GM19324 (cell line): ENCODE data around the gene ZNF385D.

Experiments used
- ATAC-seq: cut with Tn5 transposase; IDR thresholded peaks from one replicate; pipeline ENCODE4 v1.9.1; 2021; ENCODE audit warnings: mild to moderate bottlenecking, moderate library complexity; ENCODE audit not compliant: unreplicated experiment, low FRiP score

ZNF385D gene

GRCh38 chr3:21682206-21682605 is 68.8 kb downstream of the ZNF385D start:
- no peak for ATAC-seq

GRCh38 chr3:21673393-21673792 is 77.6 kb downstream of the ZNF385D start:
- no peak for ATAC-seq

- ATAC-seq: no peak
Measured at GRCh38 chr3:21672303-21672702, 78.7 kb downstream of the ZNF385D start.

GRCh38 chr3:21670386-21670785 is 80.6 kb downstream of the ZNF385D start:
- no peak for ATAC-seq

GRCh38 chr3:21668012-21668411 is 83.0 kb downstream of the ZNF385D start:
- ATAC-seq: no peak

- ATAC-seq: no peak
Measured at GRCh38 chr3:21665444-21666100, 85.4 kb downstream of the ZNF385D start.

GRCh38 chr3:21664996-21665395 is 86.0 kb downstream of the ZNF385D start:
- ATAC-seq: no peak

GRCh38 chr3:21662403-21662802 is 88.6 kb downstream of the ZNF385D start:
- ATAC-seq: no peak

GRCh38 chr3:21654662-21655061 is 96.3 kb downstream of the ZNF385D start:
- ATAC-seq: no peak

- no peak for ATAC-seq
Measured at GRCh38 chr3:21654241-21654640, 96.8 kb downstream of the ZNF385D start.

GRCh38 chr3:21649519-21649918 is 101.5 kb downstream of the ZNF385D start:
- no peak for ATAC-seq

GRCh38 chr3:21647961-21648360 is 103.0 kb downstream of the ZNF385D start:
- no peak for ATAC-seq

GRCh38 chr3:21645121-21645897 is 105.7 kb downstream of the ZNF385D start:
- ATAC-seq: no peak

GRCh38 chr3:21644268-21644667 is 106.7 kb downstream of the ZNF385D start:
- no peak for ATAC-seq

- ATAC-seq: no peak
Measured at GRCh38 chr3:21643752-21644151, 107.3 kb downstream of the ZNF385D start.

GRCh38 chr3:21642433-21642832 is 108.6 kb downstream of the ZNF385D start:
- no peak for ATAC-seq

- no peak for ATAC-seq
Measured at GRCh38 chr3:21641959-21642358, 109.1 kb downstream of the ZNF385D start.

- ATAC-seq: no peak
Measured at GRCh38 chr3:21638488-21638887, 112.5 kb downstream of the ZNF385D start.

GRCh38 chr3:21634112-21634511 is 116.9 kb downstream of the ZNF385D start:
- ATAC-seq: no peak

- no peak for ATAC-seq
Measured at GRCh38 chr3:21624524-21624923, 126.5 kb downstream of the ZNF385D start.

GRCh38 chr3:21621181-21621651 is 129.8 kb downstream of the ZNF385D start:
- ATAC-seq: no peak
